HG03108 (cell line): ENCODE results near the gene GIPR.
A peak's percentile ranks its signal among the peaks of the same experiment; 100 is the strongest.
"Not testable (repeated sequence)": the region's sequence is repeated elsewhere in the genome, so short reads cannot be mapped to it uniquely, and the experiment has no call there.

Experiments used
- ATAC-seq: cut with Tn5 transposase; IDR thresholded peaks from one replicate; pipeline ENCODE4 v1.9.1; 2021; ENCODE audit warnings: moderate library complexity; ENCODE audit not compliant: unreplicated experiment

The GIPR gene

DNA sequence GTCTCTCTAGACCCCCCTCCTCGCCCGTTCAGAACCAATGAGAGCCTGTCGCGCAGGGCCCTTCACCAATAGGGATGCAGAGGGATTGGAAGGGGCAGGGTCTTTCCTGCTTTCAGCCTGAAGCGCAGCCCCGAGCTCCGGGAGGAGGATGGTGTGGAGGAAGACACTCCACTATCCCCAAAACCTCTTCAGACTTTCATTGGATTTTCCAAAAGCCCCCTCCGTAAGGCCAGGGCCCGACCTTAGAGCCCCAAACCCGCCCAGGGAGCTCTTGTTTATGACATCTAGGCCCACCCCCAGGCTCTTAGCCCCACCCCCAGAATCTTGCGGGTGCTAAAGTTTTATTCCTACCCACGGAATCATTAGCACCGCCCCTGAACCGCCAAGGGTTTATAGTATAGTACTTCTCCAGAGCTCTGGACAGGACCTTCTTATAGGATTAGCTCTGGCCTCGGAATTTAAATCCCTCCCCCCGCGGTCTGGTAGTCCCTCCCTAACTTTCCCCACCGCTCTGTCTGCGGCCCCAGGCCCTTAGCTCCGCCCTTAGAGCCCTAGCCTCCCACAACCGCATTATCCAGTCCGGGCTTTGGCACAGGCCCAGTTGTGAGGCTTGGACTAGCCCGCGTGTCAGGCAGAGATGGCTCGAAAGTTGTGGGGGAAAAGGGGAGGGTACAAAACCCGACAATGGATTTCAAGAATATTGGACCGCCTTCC is 22.2 kb upstream of the GIPR start:
- no peak for ATAC-seq

DNA sequence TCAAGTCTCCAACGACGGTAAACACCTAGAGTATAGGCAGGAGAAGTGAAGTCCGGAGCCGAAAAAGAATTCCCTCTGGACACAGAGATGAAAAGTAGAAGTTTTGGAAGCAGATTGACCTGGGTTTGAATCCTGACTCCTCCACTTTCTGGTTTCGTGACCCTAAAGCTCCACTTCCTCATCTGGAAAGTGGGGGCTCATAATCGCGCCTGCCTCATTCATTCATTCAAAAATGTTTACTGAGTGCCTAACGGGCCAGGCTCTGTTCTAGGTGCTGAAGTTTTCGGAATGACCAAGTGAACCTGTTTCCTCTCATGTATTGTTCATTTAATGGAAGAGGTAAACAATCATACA is 21.7 kb upstream of the GIPR start:
- no peak for ATAC-seq

DNA sequence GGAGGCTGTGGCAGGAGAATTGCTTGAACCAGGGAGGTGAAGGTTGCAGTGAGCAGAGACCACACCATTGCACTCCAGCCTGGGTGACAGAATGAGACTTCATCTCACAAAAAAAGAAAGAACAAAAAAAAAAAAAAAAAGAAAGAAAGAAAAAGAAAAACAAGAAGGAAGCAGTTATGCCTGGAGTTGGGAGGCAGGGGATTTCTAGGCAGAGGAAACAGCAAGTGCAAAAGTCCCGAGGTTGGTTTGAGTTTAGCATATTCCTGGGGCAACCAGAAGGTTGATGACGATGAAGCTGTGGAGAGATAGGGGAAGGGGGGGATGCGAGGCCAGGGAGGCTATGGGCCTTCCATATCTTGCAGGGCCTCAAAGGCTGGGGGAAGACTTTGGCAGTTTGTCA is 17.3 kb upstream of the GIPR start:
- no peak for ATAC-seq

DNA sequence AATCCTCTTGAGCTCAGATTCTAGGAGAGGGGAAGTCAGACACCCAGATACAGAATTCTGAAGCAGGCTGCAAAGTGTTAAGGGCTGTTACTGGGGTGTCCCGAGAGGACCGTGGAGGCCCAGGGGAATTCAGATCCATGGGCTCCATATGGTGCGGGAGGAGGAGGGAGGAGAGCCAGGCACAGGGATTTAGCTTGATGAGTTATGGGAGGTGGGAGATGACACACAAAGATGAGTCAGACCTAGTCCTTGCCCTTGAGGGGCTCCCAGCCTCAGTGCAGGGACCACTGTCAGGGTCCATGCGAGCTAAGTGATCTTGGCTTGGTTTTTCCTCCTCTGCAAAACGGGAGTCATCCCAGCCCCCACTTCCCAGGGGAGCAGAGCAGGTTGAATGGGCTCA is 14.4 kb upstream of the GIPR start:
- ATAC-seq: no peak

DNA sequence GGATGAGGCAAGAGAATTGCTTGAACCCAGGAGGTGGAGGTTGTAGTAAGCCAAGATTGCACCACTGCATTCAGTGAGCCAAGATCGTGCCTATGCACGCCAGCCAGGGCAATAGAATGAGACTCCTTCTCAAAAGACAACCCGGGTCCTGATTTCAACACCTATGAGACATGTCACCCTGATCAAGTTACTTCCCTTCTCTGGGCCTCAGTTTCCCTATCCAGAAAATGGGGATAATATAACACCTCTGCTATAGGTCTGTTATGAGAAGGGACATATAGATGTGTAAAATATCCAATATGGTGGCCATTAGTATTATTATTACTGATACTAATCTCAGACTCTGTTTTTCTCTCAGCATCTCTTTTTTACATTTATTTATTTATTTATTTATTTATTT is 12.9 kb upstream of the GIPR start:
- no peak for ATAC-seq

DNA sequence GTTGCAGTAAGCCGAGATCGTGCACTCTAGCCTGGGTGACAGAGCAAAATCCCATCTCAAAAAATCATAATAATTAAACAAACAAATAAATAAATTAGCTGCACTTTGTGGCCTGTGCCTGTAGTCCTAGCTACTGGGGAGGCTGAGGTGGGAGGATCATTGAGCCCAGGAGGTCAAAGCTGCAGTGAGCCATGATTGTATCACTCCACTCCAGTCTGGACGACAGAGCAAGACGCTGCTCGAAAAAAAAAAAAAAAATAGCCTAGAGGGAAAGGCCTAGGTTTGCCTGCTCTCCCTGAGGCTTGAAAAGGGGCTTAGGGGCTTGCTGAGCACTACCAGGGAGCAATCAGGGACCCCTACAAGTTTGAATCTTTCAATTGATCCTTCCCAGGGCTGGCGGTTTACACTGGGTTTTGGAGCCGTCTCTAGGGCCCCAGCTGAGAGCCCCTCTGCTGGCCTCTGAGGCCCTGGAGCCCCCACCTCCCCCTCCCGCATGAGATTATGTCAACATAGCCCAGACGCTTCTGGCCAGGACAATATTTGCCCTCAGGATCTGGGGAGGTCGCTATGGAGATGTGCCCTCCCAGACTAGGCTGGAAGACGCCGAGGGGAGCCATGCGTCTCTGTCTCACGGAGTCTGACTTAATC is 10.4 kb upstream of the GIPR start:
- ATAC-seq: no peak

DNA sequence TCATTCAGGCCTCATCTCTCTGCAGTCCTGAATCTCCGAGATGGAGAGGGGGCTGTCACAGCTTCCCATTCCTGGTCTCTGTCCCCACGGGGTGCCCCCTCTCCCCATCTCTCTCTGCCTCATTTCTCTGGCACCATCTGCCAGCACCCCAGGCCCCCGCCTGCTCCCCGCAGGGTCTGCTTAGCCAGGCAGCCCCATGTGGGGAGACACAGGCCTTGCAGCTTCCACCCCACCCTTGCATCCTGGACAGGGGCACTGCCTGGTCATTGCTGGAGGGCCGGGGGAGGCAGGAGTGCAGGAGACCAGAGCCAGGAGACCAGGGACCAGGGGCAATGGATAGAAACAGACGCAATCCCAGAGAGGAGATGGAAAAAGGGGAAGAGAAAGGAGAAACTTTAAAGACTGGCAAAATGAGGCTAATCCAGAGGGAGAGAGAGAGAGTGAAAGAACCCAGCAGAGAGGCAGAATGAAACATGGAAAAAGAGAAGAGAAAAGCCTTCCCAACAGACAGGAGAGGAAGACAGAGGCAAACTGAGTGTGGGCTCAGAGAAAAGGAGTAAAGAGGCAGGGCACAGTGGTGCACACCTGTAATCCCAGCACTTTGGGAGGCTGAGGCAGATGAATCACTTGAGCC is 8.8 kb upstream of the GIPR start:
- ATAC-seq: no peak

DNA sequence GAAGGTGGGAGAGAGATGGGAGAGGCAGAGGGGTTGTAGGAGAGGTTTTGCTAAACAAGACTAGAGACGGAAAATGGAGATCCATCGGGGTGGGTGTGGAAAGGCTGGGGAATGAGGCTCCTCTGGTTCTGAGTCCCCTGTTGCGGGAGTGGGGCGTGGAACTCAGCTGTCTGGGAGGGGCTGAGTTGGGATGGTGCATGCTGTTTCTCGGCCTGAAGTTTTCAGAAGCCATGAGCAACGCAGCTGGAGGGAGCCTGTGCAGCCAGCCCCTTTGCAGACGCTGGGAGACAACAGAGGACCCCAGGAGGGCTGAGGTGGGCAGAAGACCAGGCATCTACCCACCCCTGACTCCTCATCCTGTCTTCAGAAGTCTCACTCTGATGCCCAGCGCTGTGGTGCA is 7.4 kb upstream of the GIPR start:
- no peak for ATAC-seq

DNA sequence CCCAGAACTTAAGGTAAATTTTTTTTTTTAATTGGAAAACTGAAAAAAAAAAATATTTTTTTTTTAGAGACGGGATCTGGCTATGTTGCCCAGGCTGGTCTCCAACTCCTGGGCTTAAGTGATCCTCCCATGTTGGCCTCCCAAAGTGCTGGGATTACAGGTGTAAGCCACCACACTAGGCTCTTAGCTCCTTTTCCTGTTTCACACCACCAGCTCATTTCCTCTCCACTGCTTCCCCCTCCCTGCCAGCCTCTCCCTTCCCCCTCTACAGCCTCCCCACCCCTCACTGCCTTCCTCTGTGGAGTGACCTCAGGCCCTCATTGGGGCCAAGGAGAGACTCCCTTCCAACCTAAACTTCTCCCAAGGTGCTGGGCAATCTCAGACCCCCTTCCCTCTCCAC is 4.2 kb upstream of the GIPR start:
- no peak for ATAC-seq

DNA sequence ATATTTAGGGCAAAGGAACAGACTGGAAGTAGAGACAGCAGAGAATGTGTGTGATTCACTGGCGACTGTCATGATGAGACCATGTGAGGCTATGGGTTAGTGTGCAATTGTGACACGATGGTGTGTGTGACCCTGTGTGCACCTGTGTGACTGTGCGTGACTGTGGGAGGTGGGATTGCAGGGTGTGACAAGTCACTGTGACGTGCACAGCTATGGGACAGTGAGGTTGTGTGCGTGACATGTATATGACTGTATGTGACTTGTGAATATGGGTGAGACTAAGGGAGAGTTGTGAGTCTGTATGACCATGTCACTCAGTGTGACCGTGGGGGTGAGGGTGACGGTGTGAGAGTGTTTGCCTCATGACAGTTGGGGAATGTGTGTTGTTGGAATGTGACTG is 3.4 kb upstream of the GIPR start:
- no peak for ATAC-seq

DNA sequence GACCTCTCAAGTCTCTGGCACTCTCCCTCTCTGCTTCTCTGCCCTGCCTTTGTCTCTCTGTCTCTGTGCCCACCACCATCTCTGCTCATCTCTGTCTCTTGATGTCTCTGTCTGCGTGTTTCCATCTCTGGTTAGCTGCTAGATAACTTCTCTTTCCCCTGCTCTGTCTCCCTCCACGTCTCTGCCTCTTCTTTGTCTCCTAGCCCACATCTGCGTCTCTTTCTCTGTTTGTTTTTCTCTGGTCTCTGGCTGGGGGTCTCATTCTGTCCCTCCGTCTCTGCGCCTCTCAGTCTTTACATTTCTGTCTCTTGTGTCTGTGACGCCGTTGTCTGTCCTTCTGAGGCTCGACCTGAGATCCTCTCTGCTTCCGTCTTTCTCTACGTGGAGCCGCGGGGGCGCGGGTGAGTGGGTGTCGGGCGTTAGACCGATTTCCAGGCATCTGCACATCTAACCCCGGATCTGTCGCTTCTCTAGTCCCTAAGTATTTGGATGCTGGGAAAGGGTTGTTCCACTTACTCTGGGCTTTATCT is 386 bp downstream of the GIPR start:
- no peak for ATAC-seq

DNA sequence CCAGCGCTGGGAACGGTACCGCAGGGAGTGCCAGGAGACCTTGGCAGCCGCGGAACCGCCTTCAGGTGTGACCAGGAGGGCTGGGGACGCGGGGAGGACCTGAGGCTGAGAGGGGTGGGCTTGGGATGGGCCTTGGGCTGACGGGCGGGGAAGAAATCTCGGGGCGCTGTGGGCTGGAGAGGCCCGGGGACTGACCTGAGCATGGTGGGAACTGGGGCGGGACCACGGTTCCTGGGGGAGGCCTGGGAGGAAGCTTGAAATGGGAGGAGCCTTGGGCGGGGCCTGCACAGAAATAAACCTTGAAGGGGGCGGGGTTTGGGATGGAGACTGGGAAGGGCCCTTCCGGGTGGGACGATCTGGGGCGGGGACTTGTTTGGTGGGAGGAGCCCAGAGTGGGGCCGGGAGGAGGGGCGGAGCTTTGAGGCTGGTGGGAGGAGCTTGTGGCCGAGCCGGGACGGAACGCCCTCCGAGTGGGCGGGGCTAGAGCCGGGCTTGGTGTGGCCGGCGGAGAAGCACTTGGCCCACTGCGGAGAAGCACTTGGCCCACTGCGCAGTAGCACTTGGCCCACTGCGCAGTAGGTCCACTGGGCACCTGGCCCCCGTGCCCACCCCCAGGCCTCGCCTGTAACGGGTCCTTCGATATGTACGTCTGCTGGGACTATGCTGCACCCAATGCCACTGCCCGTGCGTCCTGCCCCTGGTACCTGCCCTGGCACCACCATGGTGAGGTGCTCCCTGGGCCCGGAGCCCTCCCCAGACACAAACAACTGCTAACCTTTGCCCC is 2.8 kb downstream of the GIPR start:
- ATAC-seq: peak; percentile 37

DNA sequence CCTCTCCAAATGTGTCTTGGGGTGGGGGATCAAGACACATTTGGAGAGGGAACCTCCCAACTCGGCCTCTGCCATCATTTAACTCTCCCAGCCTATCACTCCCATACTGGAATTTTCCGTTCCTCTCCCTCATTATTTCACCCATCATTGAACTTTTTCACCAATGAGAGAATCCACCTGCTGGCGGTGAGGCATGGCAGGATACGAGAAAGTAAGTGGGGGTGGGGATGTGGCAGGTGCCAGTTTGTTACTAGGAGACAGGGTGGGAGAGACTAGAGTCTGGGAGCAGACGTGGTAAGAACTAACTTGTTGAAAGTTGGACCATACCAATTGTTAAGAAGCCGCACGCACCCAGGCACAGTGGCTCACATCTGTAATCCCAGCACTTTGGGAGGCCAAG is 6.9 kb downstream of the GIPR start:
- no peak for ATAC-seq

DNA sequence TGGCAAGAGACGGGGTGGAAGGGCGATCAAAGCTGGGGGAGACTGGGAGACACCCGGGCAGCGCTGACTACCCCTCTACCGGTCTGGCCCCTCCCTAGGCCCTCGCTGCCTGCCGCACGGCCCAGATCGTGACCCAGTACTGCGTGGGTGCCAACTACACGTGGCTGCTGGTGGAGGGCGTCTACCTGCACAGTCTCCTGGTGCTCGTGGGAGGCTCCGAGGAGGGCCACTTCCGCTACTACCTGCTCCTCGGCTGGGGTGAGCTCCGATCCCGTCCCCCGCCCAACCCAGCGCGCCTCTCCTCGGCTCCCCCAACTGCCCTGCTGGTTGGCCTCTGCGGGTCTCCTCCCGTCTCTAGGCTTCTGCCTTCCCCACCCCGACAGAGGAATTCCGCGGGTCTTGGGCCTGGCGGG is 8.8 kb downstream of the GIPR start:
- no peak for ATAC-seq

DNA sequence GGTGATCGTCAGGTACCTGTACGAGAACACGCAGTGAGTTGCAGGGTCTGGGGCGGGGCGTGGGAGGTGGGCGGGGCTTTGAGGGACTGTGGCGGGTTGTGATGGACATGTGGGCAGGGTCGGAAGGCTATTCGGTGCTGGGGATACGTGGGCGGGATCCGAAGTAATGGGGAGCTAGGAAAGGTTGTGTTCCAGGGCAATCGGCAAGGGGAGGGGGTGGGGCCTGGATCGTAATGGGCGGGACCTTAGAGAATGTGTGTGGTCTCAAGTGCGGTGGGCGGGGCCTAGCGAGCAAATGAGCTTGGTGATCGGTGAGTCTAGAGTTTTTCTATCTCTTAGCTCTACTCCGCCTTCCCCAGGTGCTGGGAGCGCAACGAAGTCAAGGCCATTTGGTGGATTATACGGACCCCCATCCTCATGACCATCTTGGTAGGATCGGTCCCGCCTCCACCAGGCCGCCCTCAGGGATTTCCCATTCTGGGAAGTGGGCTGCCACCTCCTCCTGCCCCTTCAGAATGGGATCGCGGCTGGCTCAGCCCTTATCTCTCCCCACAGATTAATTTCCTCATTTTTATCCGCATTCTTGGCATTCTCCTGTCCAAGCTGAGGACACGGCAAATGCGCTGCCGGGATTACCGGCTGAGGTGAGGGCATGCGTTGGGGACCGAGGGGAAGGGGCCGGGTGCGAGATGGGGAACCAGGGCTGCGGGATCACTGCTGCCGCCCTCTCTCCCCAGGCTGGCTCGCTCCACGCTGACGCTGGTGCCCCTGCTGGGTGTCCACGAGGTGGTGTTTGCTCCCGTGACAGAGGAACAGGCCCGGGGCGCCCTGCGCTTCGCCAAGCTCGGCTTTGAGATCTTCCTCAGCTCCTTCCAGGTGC is 9.6 kb downstream of the GIPR start:
- peak; percentile 41 for ATAC-seq

DNA sequence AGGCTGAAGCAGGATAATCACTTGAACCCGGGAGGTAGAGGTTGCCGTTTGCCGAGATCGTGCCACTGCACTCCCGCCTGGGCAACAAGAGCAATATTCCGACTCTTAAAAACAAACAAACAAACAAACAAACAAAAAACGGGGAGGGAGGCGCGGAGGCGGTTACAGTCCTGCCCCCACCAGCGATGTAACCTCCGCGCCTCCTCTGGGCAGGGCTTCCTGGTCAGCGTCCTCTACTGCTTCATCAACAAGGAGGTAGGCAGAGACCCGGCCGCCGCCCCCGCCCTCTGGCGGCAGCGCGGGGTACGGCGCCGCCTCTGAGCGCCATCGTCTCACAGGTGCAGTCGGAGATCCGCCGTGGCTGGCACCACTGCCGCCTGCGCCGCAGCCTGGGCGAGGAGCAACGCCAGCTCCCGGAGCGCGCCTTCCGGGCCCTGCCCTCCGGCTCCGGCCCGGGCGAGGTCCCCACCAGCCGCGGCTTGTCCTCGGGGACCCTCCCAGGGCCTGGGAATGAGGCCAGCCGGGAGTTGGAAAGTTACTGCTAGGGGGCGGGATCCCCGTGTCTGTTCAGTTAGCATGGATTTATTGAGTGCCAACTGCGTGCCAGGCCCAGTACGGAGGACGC is 13.5 kb downstream of the GIPR start:
- ATAC-seq: peak; percentile 62

DNA sequence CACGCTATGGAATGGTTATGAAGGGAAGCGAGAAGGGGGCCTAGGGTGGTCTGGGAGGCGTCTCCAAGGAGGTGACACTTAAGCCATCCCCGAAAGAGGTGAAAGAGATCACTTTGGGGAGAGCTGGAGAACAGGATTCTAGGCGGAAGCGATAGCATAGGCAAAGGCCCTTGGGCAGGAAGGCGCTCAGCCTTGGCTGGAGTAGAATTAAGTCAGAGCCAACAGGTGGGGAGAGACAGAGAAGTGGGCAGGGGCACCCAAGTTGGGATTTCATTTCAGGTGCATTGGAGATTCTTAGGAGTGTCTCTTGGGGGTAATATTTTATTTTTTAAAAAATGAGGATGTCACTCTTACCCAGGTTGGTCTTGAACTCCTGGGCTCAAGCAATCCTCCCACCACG is 14.1 kb downstream of the GIPR start:
- ATAC-seq: no peak

DNA sequence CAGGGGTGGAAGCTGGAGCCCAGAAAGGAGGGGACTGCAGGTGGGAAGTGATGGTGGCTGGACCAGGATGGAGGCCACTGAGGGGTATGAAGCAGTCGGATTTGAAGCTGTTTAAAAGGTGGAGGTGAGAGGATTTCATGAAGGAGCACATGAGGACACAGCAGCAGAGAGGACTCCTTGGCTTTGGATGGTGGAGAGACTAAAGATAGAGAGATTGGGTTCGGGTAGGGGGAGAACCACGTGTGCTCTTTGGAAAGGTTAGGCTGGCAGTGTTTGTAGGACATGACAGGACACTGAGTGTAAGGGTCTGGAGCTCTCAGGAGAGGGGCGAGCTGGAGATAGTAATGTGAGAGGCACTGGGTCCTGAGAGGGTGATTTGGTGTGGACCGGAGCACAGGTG is 14.9 kb downstream of the GIPR start:
- ATAC-seq: no peak

DNA sequence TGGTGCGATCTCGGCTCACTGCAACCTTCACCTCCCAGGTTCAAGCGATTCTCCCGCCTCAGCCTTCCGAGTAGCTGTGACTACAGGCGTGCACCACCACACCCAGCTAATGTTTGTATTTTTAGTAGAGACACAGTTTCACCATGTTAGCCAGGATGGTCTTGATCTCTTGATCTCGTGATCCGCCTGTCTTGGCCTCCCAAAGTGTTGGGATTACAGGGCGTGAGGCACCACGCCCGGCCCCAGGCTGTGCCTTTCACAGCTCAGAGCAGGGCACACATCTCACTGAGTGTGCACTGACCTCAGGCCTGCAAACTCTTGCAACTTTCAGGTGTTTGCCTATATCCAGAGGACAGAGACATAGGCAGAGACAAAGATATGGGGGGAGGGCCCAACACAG is 17.0 kb downstream of the GIPR start:
- not testable (repeated sequence) for ATAC-seq

DNA sequence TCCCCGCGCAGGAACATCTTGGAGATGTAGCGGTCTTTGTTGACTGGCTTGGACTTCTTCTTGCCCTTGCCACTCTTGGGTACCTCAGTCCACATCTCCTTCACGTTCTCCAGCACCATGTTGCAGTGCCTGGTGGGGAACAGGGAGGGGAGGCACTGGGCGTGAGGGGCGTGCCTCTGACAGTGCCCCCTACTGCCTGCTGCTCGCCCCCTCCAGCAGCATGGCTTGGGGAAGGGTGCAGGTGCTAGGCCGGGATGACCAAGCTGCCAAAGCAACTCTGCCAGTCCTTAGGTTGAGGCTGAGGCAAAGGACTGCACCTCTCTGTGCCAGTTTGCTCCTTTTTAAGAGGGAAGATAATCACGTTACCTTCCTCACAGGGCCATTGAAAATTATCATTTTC is 19.6 kb downstream of the GIPR start:
- no peak for ATAC-seq
